ENCODE measurements around the gene ARHGAP15. TPM values are rescaled to one million over a fixed set of nuclear protein-coding genes. Genes with fewer than 3 reads are reported as not detected.

Gene ARHGAP15
- total RNA-seq, 1 donor from 2014 or later, result 12.4 TPM

- no peak for DNase-seq (ENCODE audit: low spot score)
Observed at GRCh38 chr2:143582046-143582747, 453.0 kb downstream of the ARHGAP15 start.

- DNase-seq (ENCODE audit: low spot score), result no peak
Observed at GRCh38 chr2:143584936-143585335, 455.7 kb downstream of the ARHGAP15 start.

GRCh38 chr2:143586119-143586518 lies 456.9 kb downstream of the ARHGAP15 start:
- DNase-seq (ENCODE audit: low spot score), result no peak

GRCh38 chr2:143588746-143589145 lies 459.5 kb downstream of the ARHGAP15 start:
- DNase-seq (ENCODE audit: low spot score), result no peak

- DNase-seq (ENCODE audit: low spot score), result no peak
Observed at GRCh38 chr2:143594161-143594560, 464.9 kb downstream of the ARHGAP15 start.

GRCh38 chr2:143594745-143595144 lies 465.5 kb downstream of the ARHGAP15 start:
- no peak for DNase-seq (ENCODE audit: low spot score)

GRCh38 chr2:143600116-143600515 lies 470.9 kb downstream of the ARHGAP15 start:
- DNase-seq (ENCODE audit: low spot score), result no peak

GRCh38 chr2:143601828-143602227 lies 472.6 kb downstream of the ARHGAP15 start:
- no peak for DNase-seq (ENCODE audit: low spot score)

- DNase-seq (ENCODE audit: low spot score), result no peak
Observed at GRCh38 chr2:143603035-143603655, 473.9 kb downstream of the ARHGAP15 start.

GRCh38 chr2:143603846-143604565 lies 474.8 kb downstream of the ARHGAP15 start:
- no peak for DNase-seq (ENCODE audit: low spot score)

- DNase-seq (ENCODE audit: low spot score), result no peak
Observed at GRCh38 chr2:143604566-143604959, 475.3 kb downstream of the ARHGAP15 start.

GRCh38 chr2:143607231-143608062 lies 478.2 kb downstream of the ARHGAP15 start:
- no peak for DNase-seq (ENCODE audit: low spot score)

GRCh38 chr2:143608063-143608423 lies 478.8 kb downstream of the ARHGAP15 start:
- no peak for DNase-seq (ENCODE audit: low spot score)

GRCh38 chr2:143608758-143609157 lies 479.5 kb downstream of the ARHGAP15 start:
- no peak for DNase-seq (ENCODE audit: low spot score)

GRCh38 chr2:143611336-143611735 lies 482.1 kb downstream of the ARHGAP15 start:
- no peak for DNase-seq (ENCODE audit: low spot score)

GRCh38 chr2:143615562-143615961 lies 486.3 kb downstream of the ARHGAP15 start:
- no peak for DNase-seq (ENCODE audit: low spot score)

- no peak for DNase-seq (ENCODE audit: low spot score)
Observed at GRCh38 chr2:143616452-143616851, 487.2 kb downstream of the ARHGAP15 start.

- DNase-seq (ENCODE audit: low spot score), result no peak
Observed at GRCh38 chr2:143617803-143618415, 488.7 kb downstream of the ARHGAP15 start.

GRCh38 chr2:143622106-143622505 lies 492.9 kb downstream of the ARHGAP15 start:
- no peak for DNase-seq (ENCODE audit: low spot score)

GRCh38 chr2:143623231-143623908 lies 494.2 kb downstream of the ARHGAP15 start:
- no peak for DNase-seq (ENCODE audit: low spot score)

GRCh38 chr2:143623909-143624260 lies 494.7 kb downstream of the ARHGAP15 start:
- DNase-seq (ENCODE audit: low spot score), result no peak

Data from ureter (tissue), 1 donor.